CD14-positive monocyte (primary cell): ENCODE data around the gene DKK2. TPM values are rescaled to one million over a fixed set of nuclear protein-coding genes. Genes with fewer than 3 reads are reported as not detected.

Experiments used
- DNase-seq, 3 donors: peaks; one replicate each; pipeline ENCODE4 v3.0.0-alpha.2; 2011 to 2022
- H2AFZ ChIP-seq: 2 replicates; pipeline ENCODE4 v1.6.0; 2012; ENCODE audit warnings: mild to moderate bottlenecking, low read depth, low read length, inconsistent platforms; ENCODE audit not compliant: insufficient read depth, poor library complexity, severe bottlenecking
- H3K27ac ChIP-seq, 2 donors: 1 replicate in 1 of 2; 2 replicates in 1 of 2; pipeline ENCODE4 v1.5.1; 2012 to 2013; ENCODE audit warnings: low read length in 2 of 2, control low read depth in 1 of 2, inconsistent platforms in 1 of 2, low read depth in 1 of 2, mild to moderate bottlenecking in 1 of 2
- H3K27me3 ChIP-seq, 2 donors: one replicate each; pipeline versions ENCODE4 v1.6.0 to v1.6.1; 2011 to 2013; ENCODE audit warnings: low read length in 2 of 2; ENCODE audit not compliant: control insufficient read depth in 2 of 2, insufficient read depth in 2 of 2
- H3K36me3 ChIP-seq, 2 donors: replicated peaks in 1 of 2; 1 replicate in 1 of 2; 2 replicates in 1 of 2; pipeline versions ENCODE4 v1.5.1 to v1.6.1; 2012 to 2013; ENCODE audit warnings: low read length in 2 of 2, control low read depth in 1 of 2, inconsistent platforms in 1 of 2, mild to moderate bottlenecking in 1 of 2; ENCODE audit not compliant: insufficient read depth in 2 of 2, control insufficient read depth in 1 of 2
- H3K4me1 ChIP-seq, 2 donors: 1 replicate in 1 of 2; 2 replicates in 1 of 2; pipeline versions ENCODE4 v1.5.1 to v1.6.1; 2012 to 2013; ENCODE audit warnings: low read length in 2 of 2, control low read depth in 1 of 2, inconsistent platforms in 1 of 2, mild to moderate bottlenecking in 1 of 2, moderate library complexity in 1 of 2; ENCODE audit not compliant: insufficient read depth in 2 of 2, control insufficient read depth in 1 of 2
- H3K4me2 ChIP-seq: replicated peaks from 2 replicates; pipeline ENCODE3; 2012; ENCODE audit warnings: low read length, moderate library complexity, mild to moderate bottlenecking; ENCODE audit not compliant: poor library complexity, severe bottlenecking; ENCODE audit errors: extremely low read depth
- H3K4me3 ChIP-seq, 3 experiments: fragments of 200-600 bp in 1 of 3; sonication (generic) in 1 of 3; replicated peaks in 1 of 3; 1 replicate in 2 of 3; 2 replicates in 1 of 3; pipeline ENCODE4 v1.5.1; 2011 to 2013; ENCODE audit warnings: low read length in 3 of 3, mild to moderate bottlenecking in 3 of 3, control low read depth in 2 of 3, low read depth in 2 of 3, inconsistent platforms in 1 of 3, moderate library complexity in 1 of 3
- H3K79me2 ChIP-seq: 2 replicates; pipeline ENCODE4 v1.6.0; 2012; ENCODE audit warnings: mild to moderate bottlenecking, control low read depth, inconsistent platforms, low read length, moderate library complexity; ENCODE audit not compliant: insufficient read depth
- H3K9ac ChIP-seq: 2 replicates; pipeline ENCODE4 v1.6.0; 2017; ENCODE audit warnings: low read length, mild to moderate bottlenecking; ENCODE audit not compliant: insufficient read depth, poor library complexity, severe bottlenecking
- H3K9me3 ChIP-seq, 2 donors: replicated peaks in 1 of 2; 1 replicate in 1 of 2; 2 replicates in 1 of 2; pipeline versions ENCODE4 v1.5.1 to v1.6.1; 2012 to 2013; ENCODE audit warnings: low read length in 2 of 2, control low read depth in 1 of 2; ENCODE audit not compliant: control insufficient read depth in 1 of 2, insufficient read depth in 1 of 2
- H4K20me1 ChIP-seq: 2 replicates; pipeline ENCODE4 v1.6.0; 2012; ENCODE audit warnings: mild to moderate bottlenecking, low read length, control low read depth, moderate library complexity; ENCODE audit not compliant: insufficient read depth
- H3K27ac Mint-ChIP-seq, 7 donors: one replicate each; pipeline ENCODE4 v1.8.0; 2020; ENCODE audit warnings: mild to moderate bottlenecking in 7 of 7, mixed read lengths in 7 of 7, moderate library complexity in 6 of 7, inconsistent platforms in 2 of 7
- H3K27me3 Mint-ChIP-seq, 3 donors: one replicate each; pipeline ENCODE4 v1.8.0; 2021 to 2022; ENCODE audit warnings: low read depth in 3 of 3, mild to moderate bottlenecking in 3 of 3, mixed read lengths in 3 of 3, moderate library complexity in 3 of 3, inconsistent platforms in 1 of 3
- H3K36me3 Mint-ChIP-seq, 2 donors: one replicate each; pipeline ENCODE4 v1.8.0; 2020; ENCODE audit warnings: mixed read lengths in 2 of 2, inconsistent platforms in 1 of 2, mild to moderate bottlenecking in 1 of 2
- H3K4me1 Mint-ChIP-seq: one replicate; pipeline ENCODE4 v1.8.0; 2020; ENCODE audit warnings: mild to moderate bottlenecking, mixed read lengths
- H3K4me3 Mint-ChIP-seq, 2 donors: one replicate each; pipeline ENCODE4 v1.8.0; 2020; ENCODE audit warnings: mild to moderate bottlenecking in 2 of 2, mixed read lengths in 2 of 2, moderate library complexity in 1 of 2
- H3K9me3 Mint-ChIP-seq, 7 donors: one replicate each; pipeline ENCODE4 v1.8.0; 2020 to 2022; ENCODE audit warnings: mixed read lengths in 7 of 7, mild to moderate bottlenecking in 6 of 7, moderate library complexity in 6 of 7, inconsistent platforms in 2 of 7
- WGBS: methylation state at CpG from one replicate; pipeline ENCODE4 v1.1.5; 2013; ENCODE audit warnings: missing lambda C conversion rate; ENCODE audit not compliant: insufficient coverage; 5-methylcytosine and 5-hydroxymethylcytosine counted together
- intact Hi-C, 2 donors: fragments of 100-400 bp; cut with micrococcal nuclease; formaldehyde crosslinking; loops; one replicate each; pipeline versions ENCODE4 v1.15.0 to v1.15.1; 2023
- polyA plus RNA-seq, 3 donors: library from polyadenylated mRNA; depleted of rRNA in 1 of 3; unstranded in 2 of 3; stranded (reverse) in 1 of 3; fragments of 300-500 nt in 2 of 3; fragments of >200 nt in 1 of 3; fragmentation: Illumina TruSeq in 2 of 3; gene quantifications; 1 replicate in 2 of 3; 2 replicates in 1 of 3; pipeline ENCODE4 v1.2.3, GENCODE V29; 2012 to 2021
- TF ChIP-seq, protein P1 (sequence below): fragments of 200-600 bp; IDR thresholded peaks from one replicate; pipeline ENCODE4 v1.8.0; 2022; ENCODE audit warnings: antibody characterized with exemption, mild to moderate bottlenecking

Gene DKK2
- polyA plus RNA-seq, 3 donors, result not detected

DNA sequence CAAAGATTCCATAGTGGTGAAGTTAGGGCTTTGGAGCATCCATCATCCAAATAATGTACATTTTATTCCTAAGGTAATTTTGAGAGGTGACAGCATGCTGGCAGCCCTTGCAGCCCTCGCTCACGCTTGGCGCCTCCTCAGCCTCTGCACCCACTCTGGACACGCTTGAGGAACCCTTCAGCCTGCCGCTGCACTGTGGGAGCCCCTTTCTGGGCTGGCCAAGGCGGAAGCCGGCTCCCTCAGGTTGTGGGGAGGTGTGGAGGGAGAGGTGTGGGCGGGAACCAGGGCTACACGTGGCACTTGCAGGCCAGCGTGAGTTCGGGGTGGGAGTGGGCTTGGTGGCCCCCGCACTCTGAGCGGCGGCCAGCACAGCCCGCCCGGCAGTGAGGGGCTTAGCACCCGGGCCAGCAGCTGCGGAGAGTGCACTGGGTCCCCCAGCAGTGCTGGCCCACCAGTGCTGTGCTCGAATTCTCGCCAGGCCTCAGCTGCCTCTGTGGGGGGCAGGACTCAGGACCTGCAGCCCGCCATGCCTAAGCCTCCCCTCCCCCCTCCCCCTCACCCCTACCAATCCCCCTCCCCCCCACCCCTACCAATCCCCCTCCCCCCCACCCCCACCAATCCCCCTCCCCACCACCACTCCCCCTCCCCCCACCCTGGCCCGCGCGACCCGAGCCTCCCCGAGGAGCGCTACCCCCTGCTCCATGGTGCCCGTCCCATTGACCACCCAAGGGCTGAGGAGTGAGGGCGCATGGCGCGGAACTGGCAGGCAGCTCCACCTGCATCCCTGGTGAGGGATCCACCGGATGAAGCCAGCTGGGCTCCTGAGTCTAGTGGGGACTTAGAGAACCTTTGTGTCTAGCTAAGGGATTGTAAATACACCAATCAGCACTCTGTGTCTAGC is 37.0 kb upstream of the DKK2 start:
- 94% methylated on average over 22 of the region's 32 CpGs for WGBS
- Histone ChIP-seq H3K9me3 (peaks cover 0 to 3% of the 10 kb centered on the region in 2 donors), H4K20me1 (no peaks in the 10 kb centered on the region), H3K27me3 (no peaks in the 10 kb centered on the region), H3K4me3 (no peak overlapping the region), H2AFZ (no peak overlapping the region), H3K79me2 (no peaks in the 10 kb centered on the region), H3K27ac (no peak overlapping the region), H3K9ac (no peak overlapping the region), H3K4me1 (peaks cover 4 to 7% of the 10 kb centered on the region in 2 donors), H3K36me3 (no peaks in the 10 kb centered on the region), H3K4me2 (no peak overlapping the region)
- intact Hi-C loops, result no loop called here
- Mint-ChIP-seq H3K4me3 (no peak overlapping the region), H3K9me3 (peaks cover 0 to 9% (median 4%) of the 10 kb centered on the region in 7 donors), H3K27ac (no peak overlapping the region), H3K27me3 (peaks cover 0 to 2% (median 2%) of the 10 kb centered on the region in 3 donors), H3K4me1 (peaks cover 4% of the 10 kb centered on the region), H3K36me3 (no peaks in the 10 kb centered on the region)
- DNase-seq, result no peak
- TF ChIP-seq, protein P1, sequence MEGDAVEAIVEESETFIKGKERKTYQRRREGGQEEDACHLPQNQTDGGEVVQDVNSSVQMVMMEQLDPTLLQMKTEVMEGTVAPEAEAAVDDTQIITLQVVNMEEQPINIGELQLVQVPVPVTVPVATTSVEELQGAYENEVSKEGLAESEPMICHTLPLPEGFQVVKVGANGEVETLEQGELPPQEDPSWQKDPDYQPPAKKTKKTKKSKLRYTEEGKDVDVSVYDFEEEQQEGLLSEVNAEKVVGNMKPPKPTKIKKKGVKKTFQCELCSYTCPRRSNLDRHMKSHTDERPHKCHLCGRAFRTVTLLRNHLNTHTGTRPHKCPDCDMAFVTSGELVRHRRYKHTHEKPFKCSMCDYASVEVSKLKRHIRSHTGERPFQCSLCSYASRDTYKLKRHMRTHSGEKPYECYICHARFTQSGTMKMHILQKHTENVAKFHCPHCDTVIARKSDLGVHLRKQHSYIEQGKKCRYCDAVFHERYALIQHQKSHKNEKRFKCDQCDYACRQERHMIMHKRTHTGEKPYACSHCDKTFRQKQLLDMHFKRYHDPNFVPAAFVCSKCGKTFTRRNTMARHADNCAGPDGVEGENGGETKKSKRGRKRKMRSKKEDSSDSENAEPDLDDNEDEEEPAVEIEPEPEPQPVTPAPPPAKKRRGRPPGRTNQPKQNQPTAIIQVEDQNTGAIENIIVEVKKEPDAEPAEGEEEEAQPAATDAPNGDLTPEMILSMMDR, result no peak

DNA sequence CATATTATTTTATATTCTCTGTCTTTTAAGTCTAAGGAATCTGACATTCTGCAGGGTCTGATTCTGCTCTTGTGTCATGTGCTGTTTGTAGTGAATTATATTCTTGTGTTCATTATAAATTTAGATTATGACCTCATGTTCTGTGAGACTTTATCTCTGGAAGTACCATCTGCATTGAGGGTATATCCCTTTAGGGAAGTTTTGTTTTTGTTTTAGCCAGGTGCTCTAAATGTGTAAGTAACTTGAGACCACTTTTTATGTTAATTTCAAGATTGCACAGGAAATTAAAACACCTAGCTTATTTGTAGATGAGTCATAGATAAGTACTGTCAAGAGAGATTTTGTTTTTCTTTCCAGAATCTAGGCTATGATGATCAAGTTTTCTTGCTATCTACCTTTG is 35.0 kb upstream of the DKK2 start:
- Histone ChIP-seq H3K36me3 (no peaks in the 10 kb centered on the region), H3K79me2 (no peaks in the 10 kb centered on the region), H3K4me1 (peaks cover 5 to 13% of the 10 kb centered on the region in 2 donors), H4K20me1 (no peaks in the 10 kb centered on the region), H3K4me3 (no peak overlapping the region), H3K4me2 (no peak overlapping the region), H3K9ac (no peak overlapping the region), H3K27ac (no peak overlapping the region), H3K9me3 (peaks cover 0 to 3% of the 10 kb centered on the region in 2 donors), H2AFZ (no peak overlapping the region), H3K27me3 (no peaks in the 10 kb centered on the region)
- H3K4me1 Mint-ChIP-seq, result peaks cover 4% of the 10 kb centered on the region
- peaks cover 0 to 2% (median 2%) of the 10 kb centered on the region in 3 donors for H3K27me3 Mint-ChIP-seq
- no peak overlapping the region for H3K27ac Mint-ChIP-seq
- TF ChIP-seq, protein P1, result no peak
- no peaks in the 10 kb centered on the region for H3K36me3 Mint-ChIP-seq
- peaks cover 0 to 9% (median 4%) of the 10 kb centered on the region in 7 donors for H3K9me3 Mint-ChIP-seq
- intact Hi-C loops, result no loop called here
- no peak for DNase-seq
- H3K4me3 Mint-ChIP-seq, result no peak overlapping the region
